ENCODE results near the gene CD160.
"Not testable (repeated sequence)": the region's sequence is repeated elsewhere in the genome, so short reads cannot be mapped to it uniquely, and the experiment has no call there.

DNA sequence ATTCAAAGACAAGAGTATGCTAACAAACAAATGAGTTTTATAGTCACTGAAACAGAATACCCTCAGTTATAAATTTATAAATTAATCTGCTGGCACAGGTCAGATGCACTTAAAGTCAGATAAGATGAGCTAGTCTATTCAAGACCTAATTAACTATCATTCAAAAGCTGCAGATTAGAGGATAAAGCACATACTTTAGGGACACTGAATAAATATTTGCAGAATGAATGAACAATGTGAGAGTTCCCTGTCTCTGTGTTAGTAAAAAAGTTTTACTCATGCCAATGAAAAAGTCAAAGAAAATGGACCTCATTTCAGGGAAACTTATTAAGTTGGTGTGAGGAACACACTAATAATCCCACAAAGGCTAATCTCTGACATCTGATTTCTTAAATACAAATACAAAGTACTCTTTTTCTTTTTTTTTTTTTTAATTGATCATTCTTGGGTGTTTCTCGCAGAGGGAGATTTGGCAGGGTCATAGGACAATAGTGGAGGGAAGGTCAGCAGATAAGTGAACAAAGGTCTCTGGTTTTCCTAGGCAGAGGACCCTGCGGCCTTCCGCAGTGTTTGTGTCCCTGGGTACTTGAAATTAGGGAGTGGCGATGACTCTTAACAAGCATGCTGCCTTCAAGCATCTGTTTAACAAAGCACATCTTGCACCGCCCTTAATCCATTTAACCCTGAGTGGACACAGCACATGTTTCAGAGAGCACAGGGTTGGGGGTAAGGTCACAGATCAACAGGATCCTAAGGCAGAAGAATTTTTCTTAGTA is 46.5 kb downstream of the CD160 start:
- not testable (repeated sequence) for TF ChIP-seq CTCF (IDR thresholded peaks at IDR 0.05; ENCODE audit: borderline replicate concordance, extremely low read depth, low read length, poor library complexity, severe bottlenecking); EZH2 (IDR thresholded peaks at IDR 0.05; ENCODE audit: borderline replicate concordance, low read depth, low read length, severe bottlenecking)
